Activated T-helper 2 cell treated with anti-CD3 and anti-CD28 coated beads, Interferon-gamma antibody, Interleukin-2, Interleukin-4, amounts not matched to agents 10 μg/mL and 5 μg/mL and 100 μg/mL, durations not matched to agents 14 hours and 24 hours and 36 hours (primary cell): Measurements from ENCODE around the gene IER2. TPM values are rescaled to one million over a fixed set of nuclear protein-coding genes. Genes with fewer than 3 reads are reported as not detected.

Source experiments
- DNase-seq: peaks from one replicate; pipeline ENCODE4 v3.0.0; 2021; ENCODE audit warnings: low spot score
- H3K27ac Mint-ChIP-seq: one replicate; pipeline ENCODE4 v1.8.0; 2021; ENCODE audit warnings: mixed read lengths
- H3K27me3 Mint-ChIP-seq: one replicate; pipeline ENCODE4 v1.8.0; 2021; ENCODE audit warnings: low read depth, mixed read lengths
- H3K36me3 Mint-ChIP-seq: one replicate; pipeline ENCODE4 v1.8.0; 2021; ENCODE audit warnings: low read depth, mixed read lengths
- H3K4me1 Mint-ChIP-seq: one replicate; pipeline ENCODE4 v1.8.0; 2021; ENCODE audit warnings: low read depth, mixed read lengths
- H3K4me3 Mint-ChIP-seq: one replicate; pipeline ENCODE4 v1.8.0; 2021; ENCODE audit warnings: low read depth, mild to moderate bottlenecking, moderate library complexity, mixed read lengths
- H3K9me3 Mint-ChIP-seq: one replicate; pipeline ENCODE4 v1.8.0; 2021; ENCODE audit warnings: mixed read lengths
- intact Hi-C: fragments of 100-400 bp; cut with micrococcal nuclease; formaldehyde crosslinking; loops from one replicate; pipeline ENCODE4 v1.15.1; 2023
- total RNA-seq: library from RNA; stranded (reverse); gene quantifications from 2 replicates; pipeline ENCODE4 v1.2.3, GENCODE V29; 2022

IER2 gene
- total RNA-seq, 1 donor from 2014 or later = 143 TPM

DNA sequence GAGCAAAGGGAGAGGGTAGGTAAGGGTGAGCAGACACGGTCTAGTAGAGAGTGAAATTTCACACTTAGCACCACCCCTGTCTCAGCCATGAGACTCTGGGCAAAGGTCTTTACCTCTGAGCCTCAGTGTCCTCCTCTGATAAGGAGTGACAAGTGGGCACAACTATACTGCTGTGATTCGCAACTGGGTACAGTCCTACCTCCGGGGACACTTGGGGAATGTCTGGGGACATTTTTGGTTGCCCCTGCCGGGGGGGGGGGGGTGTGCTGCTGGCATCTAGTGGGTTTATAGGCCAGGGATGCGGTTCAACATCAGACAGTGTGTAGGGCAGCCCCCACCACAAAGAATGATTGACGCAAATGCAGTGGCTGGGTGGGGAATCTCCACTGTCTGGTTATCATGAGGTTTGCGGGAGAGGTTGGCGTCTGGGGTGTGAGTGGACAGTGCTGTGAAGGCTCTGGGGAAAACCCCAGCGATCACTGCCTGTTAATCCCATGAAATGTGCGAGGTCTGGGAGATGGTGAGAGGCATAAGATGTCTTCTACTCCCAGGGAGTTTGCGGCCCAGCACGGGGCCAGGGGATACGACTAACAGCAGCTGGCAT, 27.8 kb upstream of the IER2 start:
- no peaks in the 10 kb centered on the region for H3K9me3 Mint-ChIP-seq
- peaks cover 33% of the 10 kb centered on the region for H3K4me1 Mint-ChIP-seq
- H3K4me3 Mint-ChIP-seq = no peak overlapping the region
- intact Hi-C loops = no loop called here
- H3K27ac Mint-ChIP-seq = no peak overlapping the region
- no peak for DNase-seq
- peaks cover 34% of the 10 kb centered on the region for H3K36me3 Mint-ChIP-seq
- H3K27me3 Mint-ChIP-seq = no peaks in the 10 kb centered on the region

DNA sequence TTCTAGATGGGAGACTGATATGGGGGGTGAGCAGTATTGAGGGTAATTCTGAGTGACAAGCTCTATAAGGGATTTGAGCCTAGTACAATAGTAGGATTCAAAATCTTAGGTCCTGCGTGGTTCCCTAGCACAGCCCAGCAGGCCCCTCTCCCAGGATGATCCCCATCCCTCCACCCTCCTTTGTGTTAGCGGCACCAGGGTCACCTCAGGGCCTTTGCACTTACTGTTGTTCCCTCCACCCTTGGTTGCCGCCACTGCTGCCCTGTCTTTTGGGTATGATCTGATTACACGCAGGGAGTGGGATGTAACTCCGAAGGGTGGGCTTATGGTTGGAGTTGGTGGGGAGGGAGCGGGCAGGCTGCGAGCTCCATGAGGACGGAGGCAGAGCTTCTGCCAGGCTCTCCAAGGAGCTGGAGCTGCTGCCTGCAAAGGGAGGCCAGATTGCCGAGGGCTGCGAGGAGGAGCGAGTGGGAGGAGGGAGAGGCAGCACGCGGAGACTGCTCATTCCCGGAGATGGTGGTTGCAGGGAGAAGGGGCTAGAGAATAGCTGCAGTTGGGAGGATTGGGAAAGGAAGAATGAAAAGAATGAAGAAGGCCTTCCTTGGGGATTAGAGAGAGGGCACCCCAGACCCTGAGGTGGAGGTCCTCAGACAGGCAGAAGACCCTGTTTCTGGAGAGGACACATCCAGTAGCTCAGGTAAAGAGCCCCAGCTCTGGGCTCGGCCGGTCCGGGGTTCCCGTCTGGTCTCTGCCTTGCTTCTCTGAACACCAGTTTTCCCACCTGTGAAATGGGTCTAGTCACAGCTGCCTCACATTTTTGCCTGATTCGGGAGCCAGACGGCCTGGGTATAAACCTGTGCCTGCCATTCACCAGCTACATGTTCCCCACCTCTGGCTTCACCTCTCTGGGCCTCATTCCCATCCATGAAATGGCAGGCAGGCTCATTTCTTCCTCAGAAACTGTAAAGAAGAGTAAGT, 26.9 kb upstream of the IER2 start:
- H3K27ac Mint-ChIP-seq = no peak overlapping the region
- peaks cover 34% of the 10 kb centered on the region for H3K36me3 Mint-ChIP-seq
- H3K9me3 Mint-ChIP-seq = no peaks in the 10 kb centered on the region
- no peaks in the 10 kb centered on the region for H3K27me3 Mint-ChIP-seq
- intact Hi-C loops = no loop called here
- DNase-seq = no peak
- H3K4me1 Mint-ChIP-seq = peaks cover 38% of the 10 kb centered on the region
- H3K4me3 Mint-ChIP-seq = no peak overlapping the region

DNA sequence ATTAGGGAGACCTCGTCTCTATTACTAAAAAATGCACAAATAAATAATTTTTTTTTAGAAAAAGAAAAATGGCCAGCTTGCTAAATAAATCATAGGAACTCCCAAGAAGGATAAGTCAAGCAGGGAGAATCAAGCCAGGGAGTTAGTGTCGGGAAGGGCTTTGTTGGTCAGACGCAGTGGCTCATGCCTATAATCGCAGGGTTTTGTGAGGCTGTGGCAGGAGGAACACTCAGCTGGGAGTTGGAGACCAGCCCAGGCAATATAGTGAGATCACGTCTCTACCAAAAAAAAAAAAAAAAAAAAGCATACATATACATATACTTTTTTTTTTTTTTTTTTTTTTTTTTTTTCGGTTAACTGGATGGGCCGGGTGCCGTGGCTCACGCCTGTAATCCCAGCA, 23.2 kb upstream of the IER2 start:
- H3K4me1 Mint-ChIP-seq = peaks cover 37% of the 10 kb centered on the region
- H3K27ac Mint-ChIP-seq = no peak overlapping the region
- H3K27me3 Mint-ChIP-seq = no peaks in the 10 kb centered on the region
- peaks cover 24% of the 10 kb centered on the region for H3K36me3 Mint-ChIP-seq
- H3K4me3 Mint-ChIP-seq = no peak overlapping the region
- intact Hi-C loops = no loop called here
- DNase-seq = no peak
- no peaks in the 10 kb centered on the region for H3K9me3 Mint-ChIP-seq

GRCh38 chr19:13127811-13128575, 22.2 kb upstream of the IER2 start:
- Mint-ChIP-seq H3K4me3 (no peak overlapping the region), H3K27ac (peak overlapping the region; percentile 73), H3K9me3 (no peaks in the 10 kb centered on the region), H3K36me3 (peaks cover 26% of the 10 kb centered on the region), H3K27me3 (no peaks in the 10 kb centered on the region), H3K4me1 (peaks cover 36% of the 10 kb centered on the region)
- intact Hi-C loops = no loop called here
- DNase-seq = no peak

GRCh38 chr19:13128583-13128982, 21.6 kb upstream of the IER2 start:
- Mint-ChIP-seq H3K36me3 (peaks cover 28% of the 10 kb centered on the region), H3K27me3 (no peaks in the 10 kb centered on the region), H3K4me3 (no peak overlapping the region), H3K27ac (peak overlapping the region; percentile 73), H3K4me1 (peaks cover 41% of the 10 kb centered on the region), H3K9me3 (no peaks in the 10 kb centered on the region)
- intact Hi-C loops = no loop called here
- DNase-seq = no peak

DNA sequence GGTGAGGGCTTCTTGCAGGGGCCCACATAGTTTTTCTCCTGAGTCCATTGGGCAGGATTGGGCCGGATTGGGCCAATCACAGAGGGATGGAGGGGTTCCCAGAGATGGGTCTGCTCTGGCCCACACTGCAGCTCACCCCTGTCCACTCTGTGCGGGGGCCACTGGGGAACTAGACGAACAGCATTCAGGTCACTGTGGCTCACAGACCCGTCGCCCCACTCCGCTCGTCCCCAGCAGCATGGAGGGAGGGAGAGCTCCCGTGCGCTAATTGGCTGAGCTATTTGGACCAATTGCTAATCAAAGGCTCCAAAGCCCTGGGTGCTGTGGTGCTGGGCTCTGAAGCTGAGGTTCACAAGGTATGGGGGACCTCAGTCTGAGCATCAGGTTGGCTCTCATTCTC, 20.8 kb upstream of the IER2 start:
- H3K4me3 Mint-ChIP-seq = no peak overlapping the region
- intact Hi-C loops = no loop called here
- H3K4me1 Mint-ChIP-seq = peaks cover 43% of the 10 kb centered on the region
- peaks cover 35% of the 10 kb centered on the region for H3K36me3 Mint-ChIP-seq
- H3K9me3 Mint-ChIP-seq = no peaks in the 10 kb centered on the region
- DNase-seq = no peak
- no peak overlapping the region for H3K27ac Mint-ChIP-seq
- no peaks in the 10 kb centered on the region for H3K27me3 Mint-ChIP-seq

DNA sequence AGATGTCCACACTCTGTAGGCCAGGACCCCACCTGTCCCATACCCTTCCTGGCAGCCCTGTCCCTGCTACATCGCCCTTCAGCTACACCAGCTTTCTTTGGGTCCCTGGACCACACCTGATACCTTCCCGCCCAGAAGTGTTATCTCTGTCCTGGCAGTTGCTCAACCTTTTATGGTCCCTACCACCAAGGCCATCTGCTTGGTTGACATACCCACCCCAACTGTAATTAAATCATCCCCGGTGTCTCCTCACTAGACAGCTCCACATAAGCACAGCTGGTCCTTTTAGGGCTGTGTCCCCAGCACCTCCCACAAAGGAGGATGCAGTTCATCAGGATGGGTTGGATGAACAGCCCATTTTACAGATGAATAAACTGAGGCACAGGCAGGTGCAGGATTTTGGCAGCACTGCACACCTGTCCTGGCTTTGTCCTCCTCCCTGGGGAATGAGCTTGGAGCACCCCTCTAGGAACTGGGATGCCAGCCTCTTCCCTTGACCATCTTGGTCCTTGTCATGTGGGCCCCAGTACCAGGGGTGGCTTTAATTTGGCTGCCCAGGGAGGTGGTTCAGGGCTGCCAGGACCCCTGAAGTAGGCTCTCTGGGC, 19.2 kb upstream of the IER2 start:
- peaks cover 38% of the 10 kb centered on the region for H3K36me3 Mint-ChIP-seq
- intact Hi-C loops = no loop called here
- peaks cover 43% of the 10 kb centered on the region for H3K4me1 Mint-ChIP-seq
- H3K9me3 Mint-ChIP-seq = no peaks in the 10 kb centered on the region
- DNase-seq = no peak
- H3K27me3 Mint-ChIP-seq = no peaks in the 10 kb centered on the region
- peak overlapping the region; percentile 82 for H3K27ac Mint-ChIP-seq
- no peak overlapping the region for H3K4me3 Mint-ChIP-seq

- intact Hi-C loops = loop anchor here (1.0 to 2.0 kb wide), 3 partner anchors 14 to 32 kb away; partner anchors contain the start of gene NACC1
- no peaks in the 10 kb centered on the region for H3K27me3 Mint-ChIP-seq
- H3K27ac Mint-ChIP-seq = peak overlapping the region; percentile 98
- peak; percentile 70 for DNase-seq
- no peaks in the 10 kb centered on the region for H3K9me3 Mint-ChIP-seq
- peak overlapping the region; percentile 78 for H3K4me3 Mint-ChIP-seq
- peaks cover 42% of the 10 kb centered on the region for H3K4me1 Mint-ChIP-seq
- peaks cover 53% of the 10 kb centered on the region for H3K36me3 Mint-ChIP-seq
Observed at GRCh38 chr19:13132471-13133180, 17.6 kb upstream of the IER2 start.

DNA sequence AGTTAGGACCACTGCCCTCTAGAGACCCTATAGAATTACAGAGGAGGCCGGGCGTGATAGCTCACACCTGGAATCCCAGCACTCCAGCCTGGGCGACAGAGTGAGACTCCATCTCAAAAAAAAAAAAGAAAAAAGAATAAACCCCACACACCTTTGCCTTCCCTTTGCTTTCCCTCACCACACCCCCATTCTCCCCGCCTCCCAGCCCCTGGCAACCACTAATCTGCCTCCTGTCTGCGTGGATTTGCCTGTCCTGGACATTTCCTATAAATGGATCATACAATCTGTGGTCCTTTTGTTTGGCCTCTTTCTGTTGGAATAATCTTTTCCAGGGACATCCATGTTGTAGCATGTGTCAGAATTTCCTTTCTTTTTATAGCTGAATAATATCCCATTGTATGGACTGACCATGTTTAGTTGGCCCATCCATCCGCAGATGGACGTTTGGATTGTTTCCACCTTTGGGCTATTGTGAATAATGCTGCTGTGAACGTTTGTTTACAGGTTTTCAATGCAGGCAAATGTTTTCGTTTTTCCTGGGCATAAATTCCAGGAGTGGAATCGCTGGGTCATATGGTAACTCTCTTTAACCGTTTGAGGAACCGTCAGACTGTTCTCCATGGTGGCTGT, 16.9 kb upstream of the IER2 start:
- intact Hi-C loops = loop anchor here (2.0 kb wide), 1 partner anchor 33 kb away; no protein-coding TSS in a partner anchor
- Mint-ChIP-seq H3K4me3 (peak overlapping the region; percentile 78), H3K36me3 (peaks cover 58% of the 10 kb centered on the region), H3K9me3 (no peaks in the 10 kb centered on the region), H3K27me3 (no peaks in the 10 kb centered on the region), H3K4me1 (peaks cover 37% of the 10 kb centered on the region), H3K27ac (peak overlapping the region; percentile 98)
- no peak for DNase-seq

DNA sequence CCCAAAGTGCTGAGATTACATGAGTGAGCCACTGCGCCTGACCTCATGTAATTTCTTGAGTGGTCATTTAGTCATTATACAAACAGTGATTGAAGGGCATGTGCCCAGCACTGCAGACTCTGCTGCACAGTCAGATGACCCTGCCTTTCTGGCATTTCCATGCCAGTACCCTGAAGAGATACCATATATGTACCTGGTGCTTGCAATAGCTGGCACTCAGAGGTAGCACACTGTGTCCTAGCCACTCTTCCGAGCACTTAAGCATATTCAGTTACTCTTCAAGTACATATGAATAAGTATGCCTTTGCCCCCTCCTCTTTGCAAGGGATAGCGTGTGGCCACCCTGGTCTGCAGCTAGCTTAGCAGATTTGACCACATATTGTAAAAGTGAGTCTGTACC, 15.6 kb upstream of the IER2 start:
- H3K27ac Mint-ChIP-seq = no peak overlapping the region
- H3K36me3 Mint-ChIP-seq = peaks cover 61% of the 10 kb centered on the region
- peaks cover 31% of the 10 kb centered on the region for H3K4me1 Mint-ChIP-seq
- intact Hi-C loops = no loop called here
- no peaks in the 10 kb centered on the region for H3K27me3 Mint-ChIP-seq
- H3K9me3 Mint-ChIP-seq = no peaks in the 10 kb centered on the region
- H3K4me3 Mint-ChIP-seq = no peak overlapping the region
- DNase-seq = no peak

DNA sequence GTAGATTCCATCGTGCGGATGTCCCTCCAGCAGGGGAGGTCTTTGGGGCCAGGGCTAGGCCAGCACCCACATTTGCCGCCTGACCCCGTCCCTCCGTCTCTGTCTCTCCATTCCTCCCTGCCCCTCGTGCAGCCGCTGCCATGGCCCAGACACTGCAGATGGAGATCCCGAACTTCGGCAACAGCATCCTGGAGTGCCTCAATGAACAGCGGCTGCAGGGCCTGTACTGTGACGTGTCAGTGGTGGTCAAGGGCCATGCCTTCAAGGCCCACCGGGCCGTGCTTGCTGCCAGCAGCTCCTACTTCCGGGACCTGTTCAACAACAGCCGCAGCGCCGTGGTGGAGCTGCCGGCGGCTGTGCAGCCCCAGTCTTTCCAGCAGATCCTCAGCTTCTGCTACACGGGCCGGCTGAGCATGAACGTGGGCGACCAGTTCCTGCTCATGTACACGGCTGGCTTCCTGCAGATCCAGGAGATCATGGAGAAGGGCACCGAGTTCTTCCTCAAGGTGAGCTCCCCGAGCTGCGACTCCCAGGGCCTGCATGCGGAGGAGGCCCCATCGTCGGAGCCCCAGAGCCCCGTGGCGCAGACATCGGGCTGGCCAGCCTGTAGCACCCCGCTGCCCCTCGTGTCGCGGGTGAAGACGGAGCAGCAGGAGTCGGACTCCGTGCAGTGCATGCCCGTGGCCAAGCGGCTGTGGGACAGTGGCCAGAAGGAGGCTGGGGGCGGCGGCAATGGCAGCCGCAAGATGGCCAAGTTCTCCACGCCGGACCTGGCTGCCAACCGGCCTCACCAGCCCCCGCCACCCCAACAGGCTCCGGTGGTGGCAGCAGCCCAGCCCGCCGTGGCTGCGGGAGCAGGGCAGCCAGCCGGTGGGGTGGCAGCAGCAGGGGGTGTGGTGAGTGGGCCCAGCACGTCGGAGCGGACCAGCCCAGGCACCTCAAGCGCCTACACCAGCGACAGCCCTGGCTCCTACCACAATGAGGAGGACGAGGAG, 14.8 kb upstream of the IER2 start:
- H3K36me3 Mint-ChIP-seq = peaks cover 61% of the 10 kb centered on the region
- H3K27ac Mint-ChIP-seq = no peak overlapping the region
- intact Hi-C loops = no loop called here
- DNase-seq = no peak
- no peak overlapping the region for H3K4me3 Mint-ChIP-seq
- H3K27me3 Mint-ChIP-seq = no peaks in the 10 kb centered on the region
- H3K9me3 Mint-ChIP-seq = no peaks in the 10 kb centered on the region
- peaks cover 27% of the 10 kb centered on the region for H3K4me1 Mint-ChIP-seq
